ENCODE measurements around the gene ALDOC.

ALDOC gene

DNA sequence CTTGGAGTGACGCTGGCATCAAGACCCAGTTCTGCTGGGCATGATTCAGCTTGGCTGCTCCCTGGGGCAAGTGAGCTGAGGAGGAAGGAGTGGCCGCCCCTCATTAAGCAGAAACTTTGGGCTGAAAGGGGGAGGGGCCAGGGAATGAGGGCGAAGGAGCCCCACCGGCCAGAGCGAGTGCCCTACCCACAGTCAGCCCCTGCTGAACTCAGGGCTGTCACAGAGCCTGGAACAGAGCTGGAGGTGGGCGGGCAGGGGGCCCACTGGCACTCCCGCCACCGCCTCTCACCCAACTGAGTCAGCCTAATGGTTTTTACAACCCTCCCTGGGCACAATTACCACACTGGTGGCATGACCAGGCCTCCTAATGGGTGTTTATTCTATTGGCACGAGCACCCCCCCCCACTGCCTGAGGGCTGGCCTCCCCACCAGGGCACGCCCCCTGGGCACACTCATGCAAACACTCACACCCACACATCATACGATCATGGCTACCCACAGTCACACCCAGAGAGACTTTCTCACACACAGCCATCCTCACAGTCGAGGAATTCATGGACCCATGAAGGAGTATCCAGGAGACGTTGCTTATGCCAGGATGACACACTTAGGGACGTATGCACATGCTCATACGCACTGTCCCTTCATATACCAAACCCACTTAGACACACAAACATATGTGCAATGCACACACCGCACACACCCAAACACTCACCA, 43.4 kb downstream of the ALDOC start:
- Histone ChIP-seq H3K79me2 (ENCODE audit: insufficient read depth, low read length) (no peaks in the 10 kb centered on the region), H4K20me1 (ENCODE audit: insufficient read depth, low read length, poor library complexity, severe bottlenecking) (no peaks in the 10 kb centered on the region), H3K4me2 (ENCODE audit: low read depth, low read length, poor library complexity, severe bottlenecking) (no peak overlapping the region), H3K27me3 (ENCODE audit: insufficient read depth, low read length, poor library complexity, severe bottlenecking) (no peaks in the 10 kb centered on the region), H3K4me1 (ENCODE audit: insufficient read depth, low read length, poor library complexity, severe bottlenecking) (no peaks in the 10 kb centered on the region), H3F3A (ENCODE audit: low read depth) (no peaks in the 10 kb centered on the region), H3K9me2 (replicated peaks; ENCODE audit: low read depth, low read length) (no peaks in the 10 kb centered on the region), H3K9me3 (ENCODE audit: insufficient read depth, low read depth, low read length) (no peaks in the 10 kb centered on the region), H3K36me3 (ENCODE audit: insufficient read depth, low read length) (no peaks in the 10 kb centered on the region), H3K9ac (ENCODE audit: low read depth, low read length, poor library complexity, severe bottlenecking) (no peak overlapping the region), H3K4me3 (ENCODE audit: low read length, poor library complexity, severe bottlenecking) (no peak overlapping the region), H2AFZ (ENCODE audit: low read length) (no peak overlapping the region)
- TF ChIP-seq CTCF (conservative IDR thresholded peaks at IDR 0.05; ENCODE audit: low read length): no peak
- no peak for TF ChIP-seq EZH2phosphoT487 (IDR thresholded peaks at IDR 0.05; ENCODE audit: borderline replicate concordance)

GRCh38 chr17:28532050-28532960, 44.4 kb downstream of the ALDOC start:
- no peaks in the 10 kb centered on the region for H3K79me2 ChIP-seq (ENCODE audit: insufficient read depth, low read length)
- no peak for TF ChIP-seq CTCF (conservative IDR thresholded peaks at IDR 0.05; ENCODE audit: low read length)
- no peak for TF ChIP-seq EZH2phosphoT487 (IDR thresholded peaks at IDR 0.05; ENCODE audit: borderline replicate concordance)
- H3K9ac ChIP-seq (ENCODE audit: low read depth, low read length, poor library complexity, severe bottlenecking): no peak overlapping the region
- H3K9me2 ChIP-seq (replicated peaks; ENCODE audit: low read depth, low read length): no peaks in the 10 kb centered on the region
- no peaks in the 10 kb centered on the region for H3K27me3 ChIP-seq (ENCODE audit: insufficient read depth, low read length, poor library complexity, severe bottlenecking)
- no peaks in the 10 kb centered on the region for H3K4me1 ChIP-seq (ENCODE audit: insufficient read depth, low read length, poor library complexity, severe bottlenecking)
- H3K36me3 ChIP-seq (ENCODE audit: insufficient read depth, low read length): no peaks in the 10 kb centered on the region
- no peak overlapping the region for H3K4me3 ChIP-seq (ENCODE audit: low read length, poor library complexity, severe bottlenecking)
- no peak overlapping the region for H3K4me2 ChIP-seq (ENCODE audit: low read depth, low read length, poor library complexity, severe bottlenecking)
- no peaks in the 10 kb centered on the region for H4K20me1 ChIP-seq (ENCODE audit: insufficient read depth, low read length, poor library complexity, severe bottlenecking)
- no peak overlapping the region for H2AFZ ChIP-seq (ENCODE audit: low read length)
- H3F3A ChIP-seq (ENCODE audit: low read depth): no peaks in the 10 kb centered on the region
- H3K9me3 ChIP-seq (ENCODE audit: insufficient read depth, low read depth, low read length): no peaks in the 10 kb centered on the region

DNA sequence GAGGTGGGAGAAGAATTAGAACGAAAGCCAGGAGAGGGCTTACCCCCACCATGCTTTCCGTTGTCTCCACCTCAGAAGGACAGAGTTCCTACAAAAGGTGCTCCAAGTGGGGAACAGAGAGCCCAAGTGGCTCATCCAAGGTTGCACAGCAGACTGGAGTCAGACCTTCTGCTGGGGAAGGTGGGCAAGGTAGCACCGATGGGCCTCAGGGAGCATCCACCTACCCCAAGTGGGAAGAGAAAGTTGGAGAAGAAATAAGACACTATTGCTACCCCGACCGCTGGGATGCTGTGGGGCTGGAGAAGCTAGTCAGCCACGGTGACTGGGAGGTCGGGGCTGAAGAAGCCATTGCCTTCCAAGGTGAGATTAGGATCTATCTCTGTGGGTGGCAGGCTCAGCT, 45.8 kb downstream of the ALDOC start:
- H3K4me1 ChIP-seq (ENCODE audit: insufficient read depth, low read length, poor library complexity, severe bottlenecking): no peaks in the 10 kb centered on the region

More for the DNA sequence above, 45.8 kb downstream of the ALDOC start:
- Histone ChIP-seq H3K9me3 (ENCODE audit: insufficient read depth, low read depth, low read length) (no peaks in the 10 kb centered on the region), H3K4me2 (ENCODE audit: low read depth, low read length, poor library complexity, severe bottlenecking) (no peak overlapping the region), H3K27me3 (ENCODE audit: insufficient read depth, low read length, poor library complexity, severe bottlenecking) (no peaks in the 10 kb centered on the region), H3F3A (ENCODE audit: low read depth) (no peaks in the 10 kb centered on the region), H4K20me1 (ENCODE audit: insufficient read depth, low read length, poor library complexity, severe bottlenecking) (no peaks in the 10 kb centered on the region), H3K9me2 (replicated peaks; ENCODE audit: low read depth, low read length) (no peaks in the 10 kb centered on the region), H3K79me2 (ENCODE audit: insufficient read depth, low read length) (no peaks in the 10 kb centered on the region), H3K9ac (ENCODE audit: low read depth, low read length, poor library complexity, severe bottlenecking) (no peak overlapping the region), H3K4me3 (ENCODE audit: low read length, poor library complexity, severe bottlenecking) (no peak overlapping the region), H3K36me3 (ENCODE audit: insufficient read depth, low read length) (no peaks in the 10 kb centered on the region), H2AFZ (ENCODE audit: low read length) (no peak overlapping the region)
- TF ChIP-seq CTCF (conservative IDR thresholded peaks at IDR 0.05; ENCODE audit: low read length) (no peak), EZH2phosphoT487 (IDR thresholded peaks at IDR 0.05; ENCODE audit: borderline replicate concordance) (no peak)

Measured in Loucy (cell line).